Fibroblast of lung (primary cell): ENCODE results near the gene ATF6B. TPM values are rescaled to one million over a fixed set of nuclear protein-coding genes. Genes with fewer than 3 reads are reported as not detected.

Source experiments
- DNase-seq, 2 donors: peaks; one replicate each; pipeline versions ENCODE4 v3.0.0 to v3.0.0-alpha.2; 2010; ENCODE audit warnings: low read depth in 2 of 2
- H2AFZ ChIP-seq: 2 replicates; pipeline ENCODE4 v1.5.1; 2012; ENCODE audit warnings: low read length, control low read depth, inconsistent platforms
- H3K27ac ChIP-seq: 2 replicates; pipeline ENCODE4 v1.5.1; 2011; ENCODE audit warnings: low read length, control low read depth; ENCODE audit not compliant: insufficient read depth
- H3K27me3 ChIP-seq: 2 replicates; pipeline ENCODE4 v1.5.1; 2011; ENCODE audit warnings: mild to moderate bottlenecking, low read length; ENCODE audit not compliant: control insufficient read depth, insufficient read depth
- H3K36me3 ChIP-seq: 2 replicates; pipeline ENCODE4 v1.5.1; 2011; ENCODE audit warnings: low read length; ENCODE audit not compliant: control insufficient read depth, insufficient read depth
- H3K4me1 ChIP-seq: 2 replicates; pipeline ENCODE4 v1.5.1; 2011; ENCODE audit warnings: low read length; ENCODE audit not compliant: control insufficient read depth, insufficient read depth; ENCODE audit errors: extremely low read depth
- H3K4me2 ChIP-seq: 2 replicates; pipeline ENCODE4 v1.5.1; 2011; ENCODE audit warnings: low read length, control low read depth; ENCODE audit not compliant: insufficient read depth; ENCODE audit errors: extremely low read depth
- H3K4me3 ChIP-seq, 4 experiments: fragments of 200-600 bp in 1 of 4; sonication (generic) in 1 of 4; replicated peaks in 1 of 4; 2 replicates each; pipeline ENCODE4 v1.5.1; 2011 to 2016; ENCODE audit warnings: low read length in 4 of 4, low read depth in 3 of 4, mild to moderate bottlenecking in 3 of 4, control low read depth in 2 of 4, inconsistent platforms in 1 of 4, mixed read lengths in 1 of 4; ENCODE audit not compliant: insufficient read depth in 1 of 4; ENCODE audit errors: control extremely low read depth in 1 of 4
- H3K79me2 ChIP-seq: 2 replicates; pipeline ENCODE4 v1.5.1; 2012; ENCODE audit warnings: mild to moderate bottlenecking, low read length, inconsistent platforms; ENCODE audit not compliant: control insufficient read depth, insufficient read depth
- H3K9ac ChIP-seq: 2 replicates; pipeline ENCODE4 v1.5.1; 2011; ENCODE audit warnings: mild to moderate bottlenecking, low read length, control low read depth; ENCODE audit not compliant: insufficient read depth
- H3K9me3 ChIP-seq: 2 replicates; pipeline ENCODE4 v1.5.1; 2012; ENCODE audit warnings: low read depth, low read length; ENCODE audit not compliant: control insufficient read depth, insufficient read depth
- H4K20me1 ChIP-seq: 2 replicates; pipeline ENCODE4 v1.5.1; 2011; ENCODE audit warnings: low read length; ENCODE audit not compliant: control insufficient read depth, insufficient read depth; ENCODE audit errors: extremely low read depth
- EZH2 ChIP-seq: IDR thresholded peaks from 2 replicates; pipeline ENCODE4 v1.5.1; 2012; ENCODE audit warnings: low read length, control low read depth, mild to moderate bottlenecking; ENCODE audit errors: missing control alignments
- polyA plus RNA-seq, 2 donors: library from polyadenylated mRNA; depleted of rRNA in 1 of 2; stranded (reverse) in 1 of 2; unstranded in 1 of 2; fragments of >200 nt; gene quantifications; 2 replicates each; pipeline ENCODE4 v1.2.1, GENCODE V29; 2011 to 2012; ENCODE audit warnings: missing spikeins in 1 of 2
- total RNA-seq: library from RNA; depleted of rRNA; stranded (reverse); fragments of >200 nt; gene quantifications from 2 replicates; pipeline ENCODE4 v1.2.1, GENCODE V29; 2014
- TF ChIP-seq, protein P1 (sequence below), 2 donors: IDR thresholded peaks in 1 of 2; conservative IDR thresholded peaks in 1 of 2; 1 replicate in 1 of 2; 2 replicates in 1 of 2; pipeline ENCODE4 v1.5.1; 2011 to 2012; ENCODE audit warnings: low read length in 2 of 2, control low read depth in 1 of 2, inconsistent platforms in 1 of 2, low read depth in 1 of 2, mild to moderate bottlenecking in 1 of 2

ATF6B gene
- total and polyA plus RNA-seq, 2 donors (not counting 1 experiment from before 2014, with no cell fraction given) = 15.7 to 36.2 TPM

DNA sequence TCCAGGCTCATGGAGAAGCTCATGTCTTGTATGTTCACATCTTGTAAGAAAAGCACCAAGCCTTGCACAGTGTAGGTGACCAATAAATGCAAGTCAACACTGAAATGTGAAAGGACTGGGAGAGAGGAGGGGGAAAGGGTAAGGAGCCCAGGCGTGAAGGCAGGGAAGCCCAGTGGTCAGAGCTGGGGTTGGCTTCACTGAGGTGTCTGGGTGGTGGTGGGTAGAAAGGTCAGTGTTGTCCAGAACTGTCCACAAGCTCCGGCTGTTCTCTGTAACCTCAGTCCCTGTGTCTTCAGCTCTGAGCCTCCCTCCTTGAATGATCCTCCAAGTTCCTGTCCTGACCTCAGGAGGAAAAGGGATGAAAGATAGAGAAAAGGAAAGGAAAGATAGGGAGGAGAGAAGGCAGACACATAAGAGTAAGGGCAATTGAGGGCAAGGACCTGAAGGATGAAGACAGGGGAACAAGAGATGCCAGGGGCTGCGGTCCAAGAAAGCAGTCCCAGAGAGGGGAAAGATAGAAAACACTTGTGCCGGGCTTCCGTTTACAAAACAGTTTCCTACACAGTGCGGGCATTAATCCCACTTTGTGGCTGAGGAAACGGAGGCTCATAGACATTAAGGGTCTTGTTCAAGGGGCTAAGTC is 16.5 kb downstream of the ATF6B start:
- H3K4me2 ChIP-seq = no peak overlapping the region

DNA sequence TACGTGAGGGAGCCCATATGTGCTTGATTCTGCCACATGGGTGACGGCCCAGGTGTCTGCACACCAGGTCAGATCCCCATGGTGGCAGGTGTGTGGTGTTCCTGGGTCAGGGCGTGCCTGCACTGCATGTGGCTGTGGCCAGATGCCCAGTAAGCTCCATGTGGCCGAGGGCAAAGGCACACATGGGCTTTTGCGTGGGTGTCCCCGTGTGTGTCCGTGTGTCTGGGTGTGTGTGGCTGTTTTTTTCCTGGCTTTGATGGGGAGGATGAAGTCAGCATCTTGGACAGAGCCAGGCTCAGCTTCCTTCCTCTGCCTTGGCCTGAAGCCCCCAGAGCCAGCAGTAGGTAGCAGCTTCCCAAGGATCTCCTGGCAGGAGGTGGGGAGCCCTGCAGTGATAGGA is 17.4 kb downstream of the ATF6B start:
- H3K27ac ChIP-seq = no peak overlapping the region
- H3K79me2 ChIP-seq = no peaks in the 10 kb centered on the region
- no peak overlapping the region for H2AFZ ChIP-seq
- DNase-seq = no peak
- H3K4me1 ChIP-seq = peaks cover 49% of the 10 kb centered on the region
- H4K20me1 ChIP-seq = no peaks in the 10 kb centered on the region
- no peak overlapping the region for H3K9ac ChIP-seq
- no peak for TF ChIP-seq EZH2
- TF ChIP-seq, protein P1, sequence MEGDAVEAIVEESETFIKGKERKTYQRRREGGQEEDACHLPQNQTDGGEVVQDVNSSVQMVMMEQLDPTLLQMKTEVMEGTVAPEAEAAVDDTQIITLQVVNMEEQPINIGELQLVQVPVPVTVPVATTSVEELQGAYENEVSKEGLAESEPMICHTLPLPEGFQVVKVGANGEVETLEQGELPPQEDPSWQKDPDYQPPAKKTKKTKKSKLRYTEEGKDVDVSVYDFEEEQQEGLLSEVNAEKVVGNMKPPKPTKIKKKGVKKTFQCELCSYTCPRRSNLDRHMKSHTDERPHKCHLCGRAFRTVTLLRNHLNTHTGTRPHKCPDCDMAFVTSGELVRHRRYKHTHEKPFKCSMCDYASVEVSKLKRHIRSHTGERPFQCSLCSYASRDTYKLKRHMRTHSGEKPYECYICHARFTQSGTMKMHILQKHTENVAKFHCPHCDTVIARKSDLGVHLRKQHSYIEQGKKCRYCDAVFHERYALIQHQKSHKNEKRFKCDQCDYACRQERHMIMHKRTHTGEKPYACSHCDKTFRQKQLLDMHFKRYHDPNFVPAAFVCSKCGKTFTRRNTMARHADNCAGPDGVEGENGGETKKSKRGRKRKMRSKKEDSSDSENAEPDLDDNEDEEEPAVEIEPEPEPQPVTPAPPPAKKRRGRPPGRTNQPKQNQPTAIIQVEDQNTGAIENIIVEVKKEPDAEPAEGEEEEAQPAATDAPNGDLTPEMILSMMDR (conservative IDR thresholded peaks at IDR 0.05 in 1 of 2, IDR thresholded peaks at IDR 0.05 in 1 of 2; ENCODE audit: low read depth in 1 of 2, low read length in 2 of 2) = no peak
- H3K36me3 ChIP-seq = peaks cover 2% of the 10 kb centered on the region
- H3K9me3 ChIP-seq = no peaks in the 10 kb centered on the region
- peaks cover 7% of the 10 kb centered on the region for H3K27me3 ChIP-seq
- H3K4me2 ChIP-seq = no peak overlapping the region
- no peak overlapping the region for H3K4me3 ChIP-seq

More for the DNA sequence above, 16.5 kb downstream of the ATF6B start:
- peaks cover 6% of the 10 kb centered on the region for H3K36me3 ChIP-seq
- H3K4me1 ChIP-seq = peaks cover 51% of the 10 kb centered on the region
- no peak overlapping the region for H3K4me3 ChIP-seq
- no peaks in the 10 kb centered on the region for H4K20me1 ChIP-seq
- H3K27ac ChIP-seq = no peak overlapping the region
- H3K9ac ChIP-seq = no peak overlapping the region
- H3K27me3 ChIP-seq = peaks cover 7% of the 10 kb centered on the region
- H3K9me3 ChIP-seq = no peaks in the 10 kb centered on the region
- no peaks in the 10 kb centered on the region for H3K79me2 ChIP-seq
- no peak overlapping the region for H2AFZ ChIP-seq
- TF ChIP-seq, protein P1 (conservative IDR thresholded peaks at IDR 0.05 in 1 of 2, IDR thresholded peaks at IDR 0.05 in 1 of 2; ENCODE audit: low read depth in 1 of 2, low read length in 2 of 2) = no peak
- TF ChIP-seq EZH2 = no peak
- DNase-seq = no peak

DNA sequence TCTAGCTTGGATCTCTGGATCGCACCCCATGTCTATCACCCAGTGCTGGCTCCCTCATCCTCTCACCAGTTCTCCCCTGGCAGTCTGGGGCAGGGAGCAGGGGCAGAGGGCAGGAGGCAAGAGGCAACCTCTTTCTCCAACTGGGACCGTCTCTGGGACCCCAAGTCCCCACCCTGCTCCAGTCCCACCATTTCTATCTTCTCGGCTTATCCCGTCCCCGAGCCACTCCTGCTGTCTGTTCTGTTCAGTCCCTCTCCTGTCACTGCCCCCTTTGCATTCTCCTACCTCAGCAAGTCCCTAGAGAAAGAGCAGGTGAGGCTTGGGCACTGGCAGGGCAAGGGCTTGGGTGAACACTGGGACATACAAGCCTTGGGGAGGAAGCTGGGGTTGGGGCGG is 18.3 kb downstream of the ATF6B start:
- H3K36me3 ChIP-seq = peaks cover 2% of the 10 kb centered on the region
- peaks cover 7% of the 10 kb centered on the region for H3K27me3 ChIP-seq
- H3K4me1 ChIP-seq = peaks cover 43% of the 10 kb centered on the region
- H3K9ac ChIP-seq = no peak overlapping the region
- H3K4me3 ChIP-seq = no peak overlapping the region
- H3K9me3 ChIP-seq = no peaks in the 10 kb centered on the region
- no peak for TF ChIP-seq EZH2
- TF ChIP-seq, protein P1 (conservative IDR thresholded peaks at IDR 0.05 in 1 of 2, IDR thresholded peaks at IDR 0.05 in 1 of 2; ENCODE audit: low read depth in 1 of 2, low read length in 2 of 2) = no peak
- H3K4me2 ChIP-seq = no peak overlapping the region
- H2AFZ ChIP-seq = no peak overlapping the region
- H3K27ac ChIP-seq = no peak overlapping the region
- H4K20me1 ChIP-seq = no peaks in the 10 kb centered on the region
- H3K79me2 ChIP-seq = no peaks in the 10 kb centered on the region
- no peak for DNase-seq
